ENCODE data around the gene TAF1C.

TAF1C gene

GRCh38 chr16:84161801-84162200, 25.1 kb downstream of the TAF1C start:
- Histone ChIP-seq H4K12ac (ENCODE audit: low read depth, low read length) (no peak overlapping the region), H3K36me3 (ENCODE audit: control insufficient read depth in 1 of 2, insufficient read depth in 2 of 2, low read length in 2 of 2) (no peaks in the 10 kb centered on the region), H4K91ac (ENCODE audit: low read depth, low read length) (no peak overlapping the region), H3K14ac (ENCODE audit: low read length) (no peak overlapping the region), H4K8ac (ENCODE audit: low read depth, low read length) (no peak overlapping the region), H2BK120ac (ENCODE audit: insufficient read depth, low read length, poor library complexity) (no peak overlapping the region), H3K4me3 (ENCODE audit: low read depth, low read length) (no peak overlapping the region), H3K4me2 (ENCODE audit: low read length) (no peak overlapping the region), H3K18ac (ENCODE audit: low read length) (no peak overlapping the region), H3K27me3 (ENCODE audit: insufficient read depth, low read length) (no peaks in the 10 kb centered on the region), H2BK5ac (ENCODE audit: low read depth, low read length, poor library complexity) (no peak overlapping the region), H2AK5ac (ENCODE audit: low read length) (no peak overlapping the region), H3K9ac (ENCODE audit: low read length) (peak overlapping the region; percentile 63), H3K9me3 (ENCODE audit: insufficient read depth, low read depth, low read length) (no peaks in the 10 kb centered on the region), H2BK12ac (ENCODE audit: low read length) (no peak overlapping the region), H2AFZ (ENCODE audit: insufficient read depth, low read length, poor library complexity) (no peak overlapping the region), H3K4me1 (ENCODE audit: control insufficient read depth in 1 of 2, insufficient read depth in 2 of 2, low read length in 2 of 2) (no peaks in the 10 kb centered on the region), H3K4ac (ENCODE audit: low read depth, low read length) (no peak overlapping the region), H3K79me2 (ENCODE audit: control insufficient read depth, insufficient read depth, low read length, poor library complexity) (no peaks in the 10 kb centered on the region), H3K23ac (ENCODE audit: low read length) (no peak overlapping the region), H3K27ac (ENCODE audit: low read depth, low read length) (no peak overlapping the region), H3K79me1 (ENCODE audit: low read length) (no peaks in the 10 kb centered on the region)
- no CpG with 5 or more reads among the region's 3 CpGs for WGBS (ENCODE audit: extremely low coverage, insufficient coverage, insufficient read length)
- DNase-seq: no peak

- Histone ChIP-seq H2AFZ (ENCODE audit: insufficient read depth, low read length, poor library complexity) (no peak overlapping the region), H2AK5ac (ENCODE audit: low read length) (no peak overlapping the region), H3K27ac (ENCODE audit: low read depth, low read length) (no peak overlapping the region), H3K36me3 (ENCODE audit: control insufficient read depth in 1 of 2, insufficient read depth in 2 of 2, low read length in 2 of 2) (no peaks in the 10 kb centered on the region), H2BK12ac (ENCODE audit: low read length) (no peak overlapping the region), H3K9me3 (ENCODE audit: insufficient read depth, low read depth, low read length) (no peaks in the 10 kb centered on the region), H3K23ac (ENCODE audit: low read length) (no peak overlapping the region), H3K4ac (ENCODE audit: low read depth, low read length) (no peak overlapping the region), H4K12ac (ENCODE audit: low read depth, low read length) (no peak overlapping the region), H3K27me3 (ENCODE audit: insufficient read depth, low read length) (no peaks in the 10 kb centered on the region), H3K79me1 (ENCODE audit: low read length) (no peaks in the 10 kb centered on the region), H3K9ac (ENCODE audit: low read length) (no peak overlapping the region), H3K14ac (ENCODE audit: low read length) (no peak overlapping the region), H3K4me2 (ENCODE audit: low read length) (no peak overlapping the region), H3K4me3 (ENCODE audit: low read depth, low read length) (no peak overlapping the region), H4K8ac (ENCODE audit: low read depth, low read length) (no peak overlapping the region), H3K4me1 (ENCODE audit: control insufficient read depth in 1 of 2, insufficient read depth in 2 of 2, low read length in 2 of 2) (no peaks in the 10 kb centered on the region), H2BK5ac (ENCODE audit: low read depth, low read length, poor library complexity) (no peak overlapping the region), H3K79me2 (ENCODE audit: control insufficient read depth, insufficient read depth, low read length, poor library complexity) (no peaks in the 10 kb centered on the region), H3K18ac (ENCODE audit: low read length) (no peak overlapping the region), H2BK120ac (ENCODE audit: insufficient read depth, low read length, poor library complexity) (no peak overlapping the region), H4K91ac (ENCODE audit: low read depth, low read length) (no peak overlapping the region)
- no peak for DNase-seq
- WGBS (ENCODE audit: extremely low coverage, insufficient coverage, insufficient read length): no CpG with 5 or more reads among the region's 10 CpGs
Observed at GRCh38 chr16:84161037-84161436, 25.8 kb downstream of the TAF1C start.

- H3K4me2 ChIP-seq (ENCODE audit: low read length): no peak overlapping the region
- no peak for DNase-seq
- no peaks in the 10 kb centered on the region for H3K27me3 ChIP-seq (ENCODE audit: insufficient read depth, low read length)
- H3K27ac ChIP-seq (ENCODE audit: low read depth, low read length): no peak overlapping the region
- H3K9ac ChIP-seq (ENCODE audit: low read length): no peak overlapping the region
- H4K12ac ChIP-seq (ENCODE audit: low read depth, low read length): no peak overlapping the region
- H3K79me1 ChIP-seq (ENCODE audit: low read length): no peaks in the 10 kb centered on the region
- no peak overlapping the region for H2AK5ac ChIP-seq (ENCODE audit: low read length)
- no peaks in the 10 kb centered on the region for H3K36me3 ChIP-seq (ENCODE audit: control insufficient read depth in 1 of 2, insufficient read depth in 2 of 2, low read length in 2 of 2)
- H3K14ac ChIP-seq (ENCODE audit: low read length): no peak overlapping the region
- no peak overlapping the region for H2BK12ac ChIP-seq (ENCODE audit: low read length)
- H3K4ac ChIP-seq (ENCODE audit: low read depth, low read length): no peak overlapping the region
- H3K9me3 ChIP-seq (ENCODE audit: insufficient read depth, low read depth, low read length): no peaks in the 10 kb centered on the region
- no peak overlapping the region for H4K8ac ChIP-seq (ENCODE audit: low read depth, low read length)
- H3K79me2 ChIP-seq (ENCODE audit: control insufficient read depth, insufficient read depth, low read length, poor library complexity): no peaks in the 10 kb centered on the region
- no peak overlapping the region for H2BK120ac ChIP-seq (ENCODE audit: insufficient read depth, low read length, poor library complexity)
- no peak overlapping the region for H2AFZ ChIP-seq (ENCODE audit: insufficient read depth, low read length, poor library complexity)
- H3K4me3 ChIP-seq (ENCODE audit: low read depth, low read length): no peak overlapping the region
- WGBS (ENCODE audit: extremely low coverage, insufficient coverage, insufficient read length): no CpG with 5 or more reads among the region's 1 CpG
- H3K23ac ChIP-seq (ENCODE audit: low read length): no peak overlapping the region
- no peak overlapping the region for H4K91ac ChIP-seq (ENCODE audit: low read depth, low read length)
- H2BK5ac ChIP-seq (ENCODE audit: low read depth, low read length, poor library complexity): no peak overlapping the region
- H3K4me1 ChIP-seq (ENCODE audit: control insufficient read depth in 1 of 2, insufficient read depth in 2 of 2, low read length in 2 of 2): no peaks in the 10 kb centered on the region
- no peak overlapping the region for H3K18ac ChIP-seq (ENCODE audit: low read length)
Observed at GRCh38 chr16:84159800-84160199, 27.1 kb downstream of the TAF1C start.

DNA sequence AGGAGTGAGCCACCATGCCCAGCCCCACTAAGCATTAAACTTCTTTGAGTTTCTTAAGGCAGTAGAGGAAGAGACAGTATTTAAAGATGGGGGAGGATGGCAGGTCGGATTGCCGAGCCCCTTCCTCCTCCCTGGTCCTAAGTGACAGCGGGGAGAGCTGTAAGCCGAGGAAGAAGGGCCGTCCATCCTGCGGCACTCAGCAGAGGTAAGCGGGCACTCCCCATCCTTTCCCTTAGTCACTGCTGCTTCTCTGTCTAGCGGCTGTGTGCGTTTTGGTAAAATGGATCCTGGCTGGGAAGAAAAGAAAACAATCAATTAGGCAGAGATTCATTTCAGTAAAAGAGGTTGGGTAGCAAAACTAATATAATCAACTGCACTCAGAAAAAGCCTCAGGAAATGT, 27.9 kb downstream of the TAF1C start:
- no peaks in the 10 kb centered on the region for H3K4me1 ChIP-seq (ENCODE audit: control insufficient read depth in 1 of 2, insufficient read depth in 2 of 2, low read length in 2 of 2)
- H3K79me2 ChIP-seq (ENCODE audit: control insufficient read depth, insufficient read depth, low read length, poor library complexity): no peaks in the 10 kb centered on the region
- H3K4ac ChIP-seq (ENCODE audit: low read depth, low read length): no peak overlapping the region
- no peaks in the 10 kb centered on the region for H3K79me1 ChIP-seq (ENCODE audit: low read length)
- no peaks in the 10 kb centered on the region for H3K36me3 ChIP-seq (ENCODE audit: control insufficient read depth in 1 of 2, insufficient read depth in 2 of 2, low read length in 2 of 2)
- no peak overlapping the region for H3K9ac ChIP-seq (ENCODE audit: low read length)
- no peak overlapping the region for H2AK5ac ChIP-seq (ENCODE audit: low read length)
- no peaks in the 10 kb centered on the region for H3K27me3 ChIP-seq (ENCODE audit: insufficient read depth, low read length)
- H3K27ac ChIP-seq (ENCODE audit: low read depth, low read length): no peak overlapping the region
- no peak overlapping the region for H2AFZ ChIP-seq (ENCODE audit: insufficient read depth, low read length, poor library complexity)
- H4K91ac ChIP-seq (ENCODE audit: low read depth, low read length): no peak overlapping the region
- H3K9me3 ChIP-seq (ENCODE audit: insufficient read depth, low read depth, low read length): no peaks in the 10 kb centered on the region
- H3K4me3 ChIP-seq (ENCODE audit: low read depth, low read length): no peak overlapping the region
- no CpG with 5 or more reads among the region's 9 CpGs for WGBS (ENCODE audit: extremely low coverage, insufficient coverage, insufficient read length)
- H2BK12ac ChIP-seq (ENCODE audit: low read length): no peak overlapping the region
- no peak overlapping the region for H3K14ac ChIP-seq (ENCODE audit: low read length)
- H3K18ac ChIP-seq (ENCODE audit: low read length): no peak overlapping the region
- H3K23ac ChIP-seq (ENCODE audit: low read length): no peak overlapping the region
- H4K12ac ChIP-seq (ENCODE audit: low read depth, low read length): no peak overlapping the region
- no peak overlapping the region for H4K8ac ChIP-seq (ENCODE audit: low read depth, low read length)
- H3K4me2 ChIP-seq (ENCODE audit: low read length): no peak overlapping the region
- DNase-seq: no peak
- no peak overlapping the region for H2BK5ac ChIP-seq (ENCODE audit: low read depth, low read length, poor library complexity)
- no peak overlapping the region for H2BK120ac ChIP-seq (ENCODE audit: insufficient read depth, low read length, poor library complexity)

Measured in trophoblast cell (in vitro differentiated cells and primary cell).